Activated CD8-positive, alpha-beta memory T cell treated with anti-CD3 and anti-CD28 coated beads, Interleukin-2, amount 10 ng/mL, durations not matched to agents 7 days and 5 days (primary cell): Measurements from ENCODE around the gene WDR90. TPM values are rescaled to one million over a fixed set of nuclear protein-coding genes. Genes with fewer than 3 reads are reported as not detected.
A peak's percentile ranks its signal among the peaks of the same experiment; 100 is the strongest.

Experiments
- ATAC-seq: fragments of 150-1000 bp; cut with Tn5 transposase; one replicate; pipeline ENCODE4 v1.10.0; 2021; ENCODE audit warnings: moderate library complexity
- CTCF ChIA-PET: fragments of 350-600 bp; sonication (Branson Sonifier 250); formaldehyde crosslinking; loops from one replicate; lab custom pipeline; 2021; ENCODE audit warnings: antibody characterized with exemption; lab: Charles Lee
- DNase-seq: peaks from one replicate; pipeline ENCODE4 v3.0.0-alpha.2; 2020
- H3K27ac Mint-ChIP-seq: one replicate; pipeline ENCODE4 v1.8.0; 2021; ENCODE audit warnings: mild to moderate bottlenecking, mixed read lengths
- H3K27me3 Mint-ChIP-seq: one replicate; pipeline ENCODE4 v1.8.0; 2021; ENCODE audit warnings: mixed read lengths
- H3K36me3 Mint-ChIP-seq: one replicate; pipeline ENCODE4 v1.8.0; 2021; ENCODE audit warnings: mild to moderate bottlenecking, mixed read lengths
- H3K4me1 Mint-ChIP-seq: one replicate; pipeline ENCODE4 v1.8.0; 2021; ENCODE audit warnings: mixed read lengths
- H3K4me3 Mint-ChIP-seq: one replicate; pipeline ENCODE4 v1.8.0; 2021; ENCODE audit warnings: mild to moderate bottlenecking, moderate library complexity, mixed read lengths
- H3K9me3 Mint-ChIP-seq: one replicate; pipeline ENCODE4 v1.8.0; 2022; ENCODE audit warnings: low read depth, mixed read lengths
- total RNA-seq, 2 experiments: library from RNA; stranded (reverse); gene quantifications; one replicate each; pipeline ENCODE4 v1.2.3, GENCODE V29; 2021

The WDR90 gene
- total RNA-seq, 2 experiments from 2014 or later = 74.7 to 108 TPM

DNA sequence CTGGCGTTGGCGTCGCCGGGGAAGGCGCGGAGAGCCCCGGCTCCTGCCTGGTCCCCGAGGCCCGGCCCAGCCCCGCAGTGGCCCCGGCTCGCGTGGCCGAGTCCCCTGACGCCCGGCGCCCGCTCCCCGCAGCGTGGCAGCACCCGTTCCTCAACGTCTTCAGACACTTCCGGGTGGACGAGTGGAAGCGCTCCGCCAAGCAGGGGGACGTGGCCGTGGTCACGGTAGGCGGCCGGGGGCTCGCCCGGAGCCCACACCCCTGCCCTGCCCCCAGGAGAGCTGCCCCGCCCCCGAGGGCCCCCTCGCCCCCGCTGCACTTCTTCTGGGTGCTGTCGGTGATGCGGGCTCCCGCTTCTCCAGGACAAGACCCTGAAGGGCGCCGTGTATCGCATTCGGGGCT lies 466 bp downstream of the WDR90 start:
- peak; percentile 59 for DNase-seq

GRCh38 chr16:651844-652243 lies 2.7 kb downstream of the WDR90 start:
- H3K9me3 Mint-ChIP-seq = no peaks in the 10 kb centered on the region
- H3K27me3 Mint-ChIP-seq = no peaks in the 10 kb centered on the region
- no peaks in the 10 kb centered on the region for H3K36me3 Mint-ChIP-seq
- CTCF ChIA-PET = interaction anchor here (1.3 kb wide), 1 partner anchor 16 kb away, joined by 6 read pairs; the partner anchor contains the start of gene RHOT2
- no peak overlapping the region for H3K4me3 Mint-ChIP-seq
- no peak for ATAC-seq
- DNase-seq = no peak
- no peak overlapping the region for H3K27ac Mint-ChIP-seq
- H3K4me1 Mint-ChIP-seq = peaks cover 11% of the 10 kb centered on the region

More for the DNA sequence above, 466 bp downstream of the WDR90 start:
- CTCF ChIA-PET = interaction anchor here (0.6 to 2.5 kb wide), 6 partner anchors 10 to 121 kb away, joined by 3 to 13 read pairs (median 4); partner anchors contain the start of genes ANTKMT and RHOT2
- Mint-ChIP-seq H3K4me3 (peak overlapping the region; percentile 72), H3K9me3 (no peaks in the 10 kb centered on the region), H3K36me3 (no peaks in the 10 kb centered on the region), H3K27ac (no peak overlapping the region), H3K27me3 (no peaks in the 10 kb centered on the region), H3K4me1 (peaks cover 12% of the 10 kb centered on the region)
- peak; percentile 34 for ATAC-seq

GRCh38 chr16:652454-653305 lies 3.5 kb downstream of the WDR90 start:
- Mint-ChIP-seq H3K27ac (no peak overlapping the region), H3K4me3 (no peak overlapping the region), H3K9me3 (no peaks in the 10 kb centered on the region), H3K36me3 (no peaks in the 10 kb centered on the region), H3K4me1 (peaks cover 11% of the 10 kb centered on the region), H3K27me3 (no peaks in the 10 kb centered on the region)
- CTCF ChIA-PET = no interaction called here
- DNase-seq (no peak), ATAC-seq (no peak)

DNA sequence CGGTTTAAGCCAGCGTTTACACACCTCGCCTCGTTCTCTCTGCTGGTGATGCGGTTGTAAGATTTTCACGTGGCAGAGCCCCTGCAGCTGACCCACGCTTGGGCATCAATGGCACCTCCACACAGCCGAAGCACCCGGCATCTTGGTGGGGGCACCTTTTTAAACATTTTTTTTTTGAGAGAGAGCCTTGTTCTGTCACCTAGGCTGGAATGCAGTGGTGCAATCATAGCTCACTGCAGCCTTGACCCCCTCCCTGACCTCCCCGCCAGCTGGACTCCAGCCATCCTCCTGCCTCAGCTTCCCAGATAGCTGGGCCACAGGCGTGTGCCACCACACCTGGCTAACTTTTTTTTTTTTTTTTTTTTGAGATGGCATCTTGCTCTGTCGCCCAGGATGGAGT lies 4.9 kb downstream of the WDR90 start:
- Mint-ChIP-seq H3K27me3 (no peaks in the 10 kb centered on the region), H3K4me3 (no peak overlapping the region), H3K27ac (no peak overlapping the region), H3K36me3 (no peaks in the 10 kb centered on the region), H3K9me3 (no peaks in the 10 kb centered on the region), H3K4me1 (peaks cover 7% of the 10 kb centered on the region)
- DNase-seq = no peak
- ATAC-seq = no peak
- CTCF ChIA-PET = no interaction called here

GRCh38 chr16:657487-657886 lies 8.3 kb downstream of the WDR90 start:
- peaks cover 2% of the 10 kb centered on the region for H3K4me1 Mint-ChIP-seq
- no peak overlapping the region for H3K4me3 Mint-ChIP-seq
- ATAC-seq (no peak), DNase-seq (no peak)
- CTCF ChIA-PET = interaction anchor here (1.0 kb wide), 1 partner anchor 9 kb away, joined by 3 read pairs; no protein-coding TSS in a partner anchor
- H3K36me3 Mint-ChIP-seq = no peaks in the 10 kb centered on the region
- no peaks in the 10 kb centered on the region for H3K9me3 Mint-ChIP-seq
- no peaks in the 10 kb centered on the region for H3K27me3 Mint-ChIP-seq
- H3K27ac Mint-ChIP-seq = no peak overlapping the region

DNA sequence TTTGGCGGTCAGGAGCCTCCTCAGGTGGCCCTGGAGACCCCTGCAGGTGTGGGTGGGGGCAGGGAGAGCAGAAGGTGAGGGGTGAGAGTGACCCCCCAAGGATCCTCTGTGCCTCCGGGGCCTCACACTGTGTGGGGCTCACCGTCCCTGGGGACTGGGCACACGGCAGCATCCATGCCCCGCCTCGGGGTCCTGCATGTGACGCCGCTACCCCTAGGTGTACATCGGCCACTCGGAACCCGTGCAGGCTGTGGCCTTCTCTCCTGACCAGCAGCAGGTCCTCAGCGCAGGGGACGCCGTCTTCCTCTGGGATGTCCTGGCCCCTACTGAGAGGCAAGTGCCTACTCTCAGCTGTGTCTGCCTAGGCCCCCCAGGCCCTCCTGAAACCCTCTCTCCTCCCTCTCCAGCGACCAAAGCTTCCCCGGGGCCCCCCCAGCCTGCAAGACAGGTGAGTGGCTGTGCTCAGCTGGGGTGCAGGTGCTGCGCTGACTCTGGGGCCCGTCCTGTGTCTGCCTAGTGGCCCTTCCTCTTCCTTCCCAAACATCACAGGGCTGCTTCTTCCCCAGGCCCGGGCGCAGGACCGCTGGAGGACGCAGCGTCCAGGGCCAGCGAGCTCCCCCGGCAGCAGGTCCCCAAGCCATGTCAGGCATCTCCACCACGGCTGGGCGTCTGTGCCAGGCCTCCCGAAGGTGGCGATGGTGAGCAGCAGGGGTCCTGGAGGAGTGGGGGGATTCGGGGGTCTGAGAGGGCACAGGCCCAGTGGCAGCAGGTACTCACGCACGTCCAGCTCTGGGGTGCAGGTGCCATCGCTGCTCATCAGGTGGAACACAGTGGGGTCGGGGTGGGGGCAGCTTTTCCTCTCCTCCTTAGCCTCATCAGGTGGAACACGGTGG lies 9.8 kb downstream of the WDR90 start:
- no peaks in the 10 kb centered on the region for H3K9me3 Mint-ChIP-seq
- DNase-seq = no peak
- no peak overlapping the region for H3K27ac Mint-ChIP-seq
- no peak overlapping the region for H3K4me3 Mint-ChIP-seq
- no peak for ATAC-seq
- peaks cover 2% of the 10 kb centered on the region for H3K4me1 Mint-ChIP-seq
- H3K27me3 Mint-ChIP-seq = no peaks in the 10 kb centered on the region
- CTCF ChIA-PET = interaction anchor here (2.5 kb wide), 1 partner anchor 9 kb away, joined by 11 read pairs; the partner anchor contains the start of gene WDR90
- no peaks in the 10 kb centered on the region for H3K36me3 Mint-ChIP-seq

DNA sequence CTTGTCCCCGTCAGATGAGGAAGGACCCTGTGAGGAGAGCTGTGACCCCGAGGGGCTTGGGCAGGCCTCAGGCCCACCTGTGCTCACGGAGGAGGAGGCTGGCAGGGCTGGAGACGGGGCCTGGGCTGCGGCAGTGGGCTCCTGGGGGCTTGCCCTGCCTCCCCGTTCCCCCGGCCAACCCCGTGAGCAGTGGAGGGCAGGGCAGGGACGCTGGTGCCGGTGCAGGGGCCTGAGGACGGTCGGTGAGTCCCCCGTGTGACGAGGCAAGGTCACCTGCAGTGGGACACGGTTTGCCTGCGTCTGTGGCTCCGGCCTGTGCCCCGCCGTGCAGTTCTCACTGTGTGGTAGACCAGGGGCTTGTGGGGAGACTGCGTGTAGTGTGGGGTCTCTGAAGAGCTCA lies 10.5 kb downstream of the WDR90 start:
- Mint-ChIP-seq H3K9me3 (no peaks in the 10 kb centered on the region), H3K4me3 (no peak overlapping the region), H3K27me3 (no peaks in the 10 kb centered on the region), H3K36me3 (no peaks in the 10 kb centered on the region), H3K27ac (no peak overlapping the region), H3K4me1 (peaks cover 2% of the 10 kb centered on the region)
- ATAC-seq (no peak), DNase-seq (no peak)
- CTCF ChIA-PET = interaction anchor here (2.5 kb wide), 1 partner anchor 10 kb away, joined by 11 read pairs; the partner anchor contains the start of gene WDR90

- H3K9me3 Mint-ChIP-seq = no peaks in the 10 kb centered on the region
- no peaks in the 10 kb centered on the region for H3K27me3 Mint-ChIP-seq
- ATAC-seq (no peak), DNase-seq (no peak)
- H3K4me1 Mint-ChIP-seq = peaks cover 2% of the 10 kb centered on the region
- no peak overlapping the region for H3K27ac Mint-ChIP-seq
- H3K4me3 Mint-ChIP-seq = no peak overlapping the region
- H3K36me3 Mint-ChIP-seq = no peaks in the 10 kb centered on the region
- CTCF ChIA-PET = interaction anchor here (2.5 kb wide), 1 partner anchor 10 kb away, joined by 11 read pairs; the partner anchor contains the start of gene WDR90
These were observed 10.9 kb downstream of the WDR90 start for GRCh38 chr16:660132-660458.

DNA sequence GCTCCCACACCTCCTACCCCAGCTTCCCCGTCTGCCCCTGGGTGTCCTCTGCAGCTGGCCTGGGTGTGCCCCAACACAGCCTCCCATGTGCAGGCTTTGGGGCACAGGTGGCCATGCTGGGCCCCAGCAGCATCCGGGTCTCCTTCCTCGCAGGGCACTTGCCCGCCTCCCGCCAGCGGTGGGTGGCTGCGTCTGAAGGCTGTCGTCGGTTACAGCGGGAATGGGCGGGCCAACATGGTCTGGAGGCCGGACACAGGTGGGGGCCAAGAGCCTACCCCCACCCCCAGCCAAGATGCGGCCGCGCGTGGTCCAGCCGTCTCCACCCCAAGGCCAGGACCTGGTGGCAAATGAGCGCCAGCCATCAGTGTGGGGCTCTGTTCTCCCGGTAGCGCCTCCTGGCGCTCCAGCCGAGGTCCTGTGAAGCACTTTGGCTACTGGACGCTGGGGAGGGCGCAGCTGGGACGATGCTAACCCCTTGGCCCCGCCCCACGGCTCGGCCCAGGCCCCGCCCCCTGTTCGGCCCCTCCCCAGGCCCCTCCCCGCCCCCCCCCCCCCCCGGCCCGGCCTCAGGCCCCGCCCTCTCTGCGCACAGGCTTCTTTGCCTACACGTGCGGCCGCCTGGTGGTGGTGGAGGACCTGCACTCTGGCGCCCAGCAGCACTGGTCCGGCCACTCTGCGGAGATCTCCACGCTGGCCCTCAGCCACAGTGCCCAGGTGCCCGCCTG lies 11.5 kb downstream of the WDR90 start:
- Mint-ChIP-seq H3K4me1 (peaks cover 2% of the 10 kb centered on the region), H3K9me3 (no peaks in the 10 kb centered on the region), H3K27ac (no peak overlapping the region), H3K4me3 (no peak overlapping the region), H3K36me3 (no peaks in the 10 kb centered on the region), H3K27me3 (no peaks in the 10 kb centered on the region)
- ATAC-seq (peak; percentile 73), DNase-seq (peak; percentile 67)
- CTCF ChIA-PET = interaction anchor here (2.5 kb wide), 1 partner anchor 11 kb away, joined by 11 read pairs; the partner anchor contains the start of gene WDR90

DNA sequence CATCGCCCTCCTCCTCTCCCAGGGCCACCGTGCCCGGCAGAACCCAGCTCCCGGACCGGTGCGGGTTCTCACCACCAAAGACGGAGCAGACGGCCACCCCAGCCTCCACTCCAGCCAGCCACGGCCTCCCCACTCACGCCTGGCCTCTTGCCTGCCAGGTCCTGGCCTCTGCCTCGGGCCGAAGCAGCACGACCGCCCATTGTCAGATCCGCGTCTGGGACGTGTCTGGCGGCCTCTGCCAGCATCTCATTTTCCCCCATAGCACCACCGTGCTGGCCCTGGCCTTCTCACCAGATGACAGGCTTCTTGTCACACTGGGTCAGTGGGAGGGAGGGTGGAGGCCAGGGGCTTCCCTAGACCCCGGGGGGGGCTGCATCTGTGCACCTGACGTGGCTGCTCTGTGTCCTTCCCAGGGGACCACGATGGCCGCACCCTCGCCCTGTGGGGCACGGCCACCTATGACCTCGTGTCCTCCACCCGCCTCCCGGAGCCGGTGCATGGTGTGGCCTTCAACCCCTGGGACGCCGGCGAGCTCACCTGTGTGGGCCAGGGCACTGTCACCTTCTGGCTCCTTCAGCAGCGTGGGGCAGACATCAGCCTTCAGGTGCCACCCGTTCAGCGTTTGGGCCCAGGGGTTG lies 12.1 kb downstream of the WDR90 start:
- DNase-seq (no peak), ATAC-seq (no peak)
- H3K27me3 Mint-ChIP-seq = no peaks in the 10 kb centered on the region
- CTCF ChIA-PET = interaction anchor here (2.5 kb wide), 1 partner anchor 11 kb away, joined by 11 read pairs; the partner anchor contains the start of gene WDR90
- peaks cover 2% of the 10 kb centered on the region for H3K4me1 Mint-ChIP-seq
- no peak overlapping the region for H3K27ac Mint-ChIP-seq
- no peaks in the 10 kb centered on the region for H3K9me3 Mint-ChIP-seq
- no peaks in the 10 kb centered on the region for H3K36me3 Mint-ChIP-seq
- H3K4me3 Mint-ChIP-seq = no peak overlapping the region

DNA sequence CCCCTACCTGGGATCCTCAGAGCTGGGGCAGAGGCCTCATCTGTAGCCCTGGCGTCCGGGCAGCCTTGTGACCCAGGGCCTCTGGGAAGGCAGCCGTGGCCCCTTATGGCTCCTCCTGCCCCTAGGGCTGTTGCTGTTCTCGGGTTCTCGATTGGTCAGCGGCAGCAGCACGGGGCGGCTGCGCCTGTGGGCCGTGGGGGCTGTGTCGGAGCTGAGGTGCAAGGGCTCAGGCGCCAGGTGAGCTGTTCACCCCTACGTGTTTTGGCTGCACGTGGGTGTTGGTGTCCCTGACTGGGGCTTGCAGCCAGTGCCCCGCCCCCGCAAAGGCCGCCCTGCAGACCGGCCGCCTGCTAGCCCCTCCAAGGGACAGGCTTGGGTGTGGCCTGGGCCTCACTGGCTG lies 12.9 kb downstream of the WDR90 start:
- no peak overlapping the region for H3K27ac Mint-ChIP-seq
- no peaks in the 10 kb centered on the region for H3K27me3 Mint-ChIP-seq
- H3K36me3 Mint-ChIP-seq = no peaks in the 10 kb centered on the region
- CTCF ChIA-PET = interaction anchor here (1.2 kb wide), 1 partner anchor 14 kb away, joined by 3 read pairs; no protein-coding TSS in a partner anchor
- no peaks in the 10 kb centered on the region for H3K9me3 Mint-ChIP-seq
- H3K4me3 Mint-ChIP-seq = no peak overlapping the region
- H3K4me1 Mint-ChIP-seq = peaks cover 2% of the 10 kb centered on the region
- DNase-seq (no peak), ATAC-seq (no peak)

GRCh38 chr16:662597-662996 lies 13.4 kb downstream of the WDR90 start:
- H3K27me3 Mint-ChIP-seq = no peaks in the 10 kb centered on the region
- H3K9me3 Mint-ChIP-seq = no peaks in the 10 kb centered on the region
- H3K4me1 Mint-ChIP-seq = peaks cover 5% of the 10 kb centered on the region
- no peak overlapping the region for H3K4me3 Mint-ChIP-seq
- CTCF ChIA-PET = interaction anchor here (1.2 to 1.4 kb wide), 2 partner anchors 14 to 17 kb away, joined by 3 read pairs; no protein-coding TSS in a partner anchor
- DNase-seq (no peak), ATAC-seq (no peak)
- no peaks in the 10 kb centered on the region for H3K36me3 Mint-ChIP-seq
- H3K27ac Mint-ChIP-seq = no peak overlapping the region
